ENCODE measurements around the gene CSK. TPM values are rescaled to one million over a fixed set of nuclear protein-coding genes. Genes with fewer than 3 reads are reported as not detected.

CSK gene
- total RNA-seq, 4 donors from 2014 or later = 8.4 to 23.1 (median 18.2) TPM

- H3K4me3 ChIP-seq = no peak overlapping the region
- TF ChIP-seq EP300 (IDR thresholded peaks at IDR 0.05) (no peak), POLR2AphosphoS5 (IDR thresholded peaks at IDR 0.05) (no peak), CTCF (IDR thresholded peaks at IDR 0.05) (no peak), POLR2A (IDR thresholded peaks at IDR 0.05) (no peak)
- no peaks in the 10 kb centered on the region for H3K9me3 ChIP-seq
- H3K4me1 ChIP-seq = peaks cover 0 to 16% (median 4%) of the 10 kb centered on the region in 3 donors
- no peaks in the 10 kb centered on the region for H3K36me3 ChIP-seq
- peaks cover 30% of the 10 kb centered on the region for H3K27me3 ChIP-seq
- 54 to 61% methylated on average over 5 to 7 of the region's 7 CpGs for WGBS, 2 donors (ENCODE audit: low coverage in 1 of 2)
- H3K27ac ChIP-seq = no peak overlapping the region
- ATAC-seq = no peak
Observed at GRCh38 chr15:74769463-74770025, 12.3 kb upstream of the CSK start.

GRCh38 chr15:74770211-74770903 is 11.5 kb upstream of the CSK start:
- no peaks in the 10 kb centered on the region for H3K36me3 ChIP-seq
- ATAC-seq = no peak
- WGBS, 2 donors (ENCODE audit: low coverage in 1 of 2) = no CpG with 5 or more reads among the region's 4 CpGs
- peaks cover 0 to 16% (median 4%) of the 10 kb centered on the region in 3 donors for H3K4me1 ChIP-seq
- no peaks in the 10 kb centered on the region for H3K9me3 ChIP-seq
- no peak overlapping the region for H3K27ac ChIP-seq
- TF ChIP-seq POLR2AphosphoS5 (IDR thresholded peaks at IDR 0.05) = no peak
- no peak for TF ChIP-seq EP300 (IDR thresholded peaks at IDR 0.05)
- no peak for TF ChIP-seq CTCF (IDR thresholded peaks at IDR 0.05)
- TF ChIP-seq POLR2A (IDR thresholded peaks at IDR 0.05) = no peak
- no peak overlapping the region for H3K4me3 ChIP-seq
- H3K27me3 ChIP-seq = peaks cover 30% of the 10 kb centered on the region

- no peak for ATAC-seq
- 60% methylated on average over 1 of the region's 5 CpGs; no CpG with 5 or more reads in 1 of the 2 donors for WGBS, 2 donors (ENCODE audit: low coverage in 1 of 2)
Observed at GRCh38 chr15:74773329-74773728, 8.6 kb upstream of the CSK start.

GRCh38 chr15:74773731-74774252 is 8.1 kb upstream of the CSK start:
- H3K27ac ChIP-seq = no peak overlapping the region
- TF ChIP-seq EP300 (IDR thresholded peaks at IDR 0.05) (no peak), POLR2AphosphoS5 (IDR thresholded peaks at IDR 0.05) (no peak), POLR2A (IDR thresholded peaks at IDR 0.05) (no peak), CTCF (IDR thresholded peaks at IDR 0.05) (no peak)
- no peak for ATAC-seq

More at GRCh38 chr15:74773329-74773728, 8.6 kb upstream of the CSK start:
- Histone ChIP-seq H3K27me3 (peaks cover 12% of the 10 kb centered on the region), H3K27ac (no peak overlapping the region), H3K36me3 (no peaks in the 10 kb centered on the region), H3K4me3 (no peak overlapping the region), H3K4me1 (peaks cover 0 to 34% (median 9%) of the 10 kb centered on the region in 3 donors), H3K9me3 (no peaks in the 10 kb centered on the region)
- no peak for TF ChIP-seq CTCF (IDR thresholded peaks at IDR 0.05)
- TF ChIP-seq EP300 (IDR thresholded peaks at IDR 0.05) = no peak
- TF ChIP-seq POLR2A (IDR thresholded peaks at IDR 0.05) = no peak
- TF ChIP-seq POLR2AphosphoS5 (IDR thresholded peaks at IDR 0.05) = no peak

More at GRCh38 chr15:74773731-74774252, 8.1 kb upstream of the CSK start:
- Histone ChIP-seq H3K4me1 (peaks cover 0 to 29% (median 9%) of the 10 kb centered on the region in 3 donors), H3K36me3 (no peaks in the 10 kb centered on the region), H3K27me3 (peaks cover 10% of the 10 kb centered on the region), H3K9me3 (no peaks in the 10 kb centered on the region), H3K4me3 (no peak overlapping the region)
- WGBS, 2 donors (ENCODE audit: low coverage in 1 of 2) = 54 to 59% methylated on average over 2 to 4 of the region's 5 CpGs
